Parathyroid adenoma (tissue), 2 donors: ENCODE measurements around the gene RIN3.
A peak's percentile ranks its signal among the peaks of the same experiment; 100 is the strongest.

Source experiments
- H2AFZ ChIP-seq: fragments of 300-600 bp; sonication (generic); one replicate; pipeline ENCODE4 v1.7.0; 2017; ENCODE audit warnings: antibody characterized with exemption, mild to moderate bottlenecking
- H3K27ac ChIP-seq: fragments of 300-600 bp; sonication (generic); one replicate; pipeline ENCODE4 v1.7.0; 2017
- H3K27me3 ChIP-seq: fragments of 300-600 bp; sonication (generic); one replicate; pipeline ENCODE4 v1.7.0; 2017; ENCODE audit warnings: low read length; ENCODE audit not compliant: control insufficient read depth, insufficient read depth
- H3K36me3 ChIP-seq: fragments of 300-600 bp; sonication (generic); one replicate; pipeline ENCODE4 v1.7.0; 2017; ENCODE audit warnings: low read length; ENCODE audit not compliant: control insufficient read depth, insufficient read depth
- H3K4me1 ChIP-seq: fragments of 300-600 bp; sonication (generic); one replicate; pipeline ENCODE4 v1.7.0; 2017; ENCODE audit warnings: control low read depth
- H3K4me2 ChIP-seq: fragments of 300-600 bp; sonication (generic); one replicate; pipeline ENCODE4 v1.7.0; 2017; ENCODE audit warnings: low read length
- H3K4me3 ChIP-seq: fragments of 300-600 bp; sonication (generic); one replicate; pipeline ENCODE4 v1.7.0; 2017; ENCODE audit warnings: low read depth, low read length
- H3K79me2 ChIP-seq: fragments of 300-600 bp; sonication (generic); one replicate; pipeline ENCODE4 v1.7.0; 2017; ENCODE audit warnings: control low read depth
- H3K9ac ChIP-seq: fragments of 300-600 bp; sonication (generic); one replicate; pipeline ENCODE4 v1.7.0; 2017; ENCODE audit warnings: mild to moderate bottlenecking
- H3K9me3 ChIP-seq: fragments of 300-600 bp; sonication (generic); one replicate; pipeline ENCODE4 v1.7.0; 2017; ENCODE audit warnings: low read length; ENCODE audit not compliant: control insufficient read depth
- CTCF ChIP-seq: fragments of 300-600 bp; sonication (generic); IDR thresholded peaks from one replicate; pipeline ENCODE4 v1.7.0; 2017; ENCODE audit warnings: antibody characterized with exemption, mild to moderate bottlenecking
- donor health status: primary hyperparathyroidism.

Gene RIN3

GRCh38 chr14:92728759-92729364 lies 215.3 kb downstream of the RIN3 start:
- H3K27ac ChIP-seq = no peak overlapping the region

GRCh38 chr14:92729634-92730358 lies 216.2 kb downstream of the RIN3 start:
- Histone ChIP-seq H3K27me3 (no peaks in the 10 kb centered on the region), H3K9me3 (no peaks in the 10 kb centered on the region), H2AFZ (no peak overlapping the region), H3K36me3 (no peaks in the 10 kb centered on the region), H3K9ac (no peak overlapping the region), H3K4me3 (no peak overlapping the region), H3K79me2 (peaks cover 14% of the 10 kb centered on the region), H3K27ac (no peak overlapping the region), H3K4me1 (no peaks in the 10 kb centered on the region), H3K4me2 (no peak overlapping the region)
- no peak for TF ChIP-seq CTCF

More at GRCh38 chr14:92728759-92729364, 215.3 kb downstream of the RIN3 start:
- H3K4me2 ChIP-seq = no peak overlapping the region
- no peaks in the 10 kb centered on the region for H3K4me1 ChIP-seq
- H3K36me3 ChIP-seq = no peaks in the 10 kb centered on the region
- H3K9ac ChIP-seq = no peak overlapping the region
- no peak for TF ChIP-seq CTCF
- peaks cover 18% of the 10 kb centered on the region for H3K79me2 ChIP-seq
- H3K4me3 ChIP-seq = peak overlapping the region; percentile 17
- no peaks in the 10 kb centered on the region for H3K9me3 ChIP-seq
- H3K27me3 ChIP-seq = no peaks in the 10 kb centered on the region
- H2AFZ ChIP-seq = no peak overlapping the region

- no peak overlapping the region for H3K4me3 ChIP-seq
- no peak overlapping the region for H3K4me2 ChIP-seq
- no peak overlapping the region for H2AFZ ChIP-seq
- H3K79me2 ChIP-seq = peaks cover 14% of the 10 kb centered on the region
- no peaks in the 10 kb centered on the region for H3K27me3 ChIP-seq
- H3K4me1 ChIP-seq = no peaks in the 10 kb centered on the region
- TF ChIP-seq CTCF = no peak
- no peak overlapping the region for H3K9ac ChIP-seq
- H3K27ac ChIP-seq = no peak overlapping the region
- no peaks in the 10 kb centered on the region for H3K36me3 ChIP-seq
- H3K9me3 ChIP-seq = no peaks in the 10 kb centered on the region
These were observed 218.1 kb downstream of the RIN3 start for GRCh38 chr14:92731622-92732115.

- Histone ChIP-seq H3K4me2 (peak overlapping the region; percentile 29), H3K4me1 (peaks cover 6% of the 10 kb centered on the region), H3K9me3 (no peaks in the 10 kb centered on the region), H3K27me3 (no peaks in the 10 kb centered on the region), H3K9ac (no peak overlapping the region), H3K4me3 (no peak overlapping the region), H3K36me3 (no peaks in the 10 kb centered on the region), H3K79me2 (peaks cover 12% of the 10 kb centered on the region), H3K27ac (no peak overlapping the region), H2AFZ (no peak overlapping the region)
- TF ChIP-seq CTCF = no peak
These were observed 219.4 kb downstream of the RIN3 start for GRCh38 chr14:92733007-92733406.
